ENCODE data around the gene MRFAP1L1. TPM values are rescaled to one million over a fixed set of nuclear protein-coding genes. Genes with fewer than 3 reads are reported as not detected.
A peak's percentile ranks its signal among the peaks of the same experiment; 100 is the strongest.

MRFAP1L1 gene
- total RNA-seq, 6 donors from 2014 or later, result 24.6 to 71.3 (median 50.8) TPM

- Histone ChIP-seq H3K27me3 (no peaks in the 10 kb centered on the region), H3K9me3 (no peaks in the 10 kb centered on the region), H3K36me3 (no peaks in the 10 kb centered on the region), H3K4me3 (no peak overlapping the region), H3K4me1 (peaks cover 9 to 19% (median 14%) of the 10 kb centered on the region in 4 donors), H3K27ac (no peak overlapping the region)
- ATAC-seq (ENCODE audit: low FRiP score in 2 of 2) (no peak), DNase-seq (no peak)
- no peak for TF ChIP-seq POLR2A (IDR thresholded peaks at IDR 0.05)
- TF ChIP-seq EP300 (IDR thresholded peaks at IDR 0.05), result no peak
- TF ChIP-seq CTCF (IDR thresholded peaks at IDR 0.05), result no peak
- TF ChIP-seq POLR2AphosphoS5 (IDR thresholded peaks at IDR 0.05), result no peak
- 88 to 97% methylated on average over 5 to 9 of the region's 9 CpGs for WGBS, 2 donors
Measured at GRCh38 chr4:6753891-6754290, 44.2 kb upstream of the MRFAP1L1 start.

DNA sequence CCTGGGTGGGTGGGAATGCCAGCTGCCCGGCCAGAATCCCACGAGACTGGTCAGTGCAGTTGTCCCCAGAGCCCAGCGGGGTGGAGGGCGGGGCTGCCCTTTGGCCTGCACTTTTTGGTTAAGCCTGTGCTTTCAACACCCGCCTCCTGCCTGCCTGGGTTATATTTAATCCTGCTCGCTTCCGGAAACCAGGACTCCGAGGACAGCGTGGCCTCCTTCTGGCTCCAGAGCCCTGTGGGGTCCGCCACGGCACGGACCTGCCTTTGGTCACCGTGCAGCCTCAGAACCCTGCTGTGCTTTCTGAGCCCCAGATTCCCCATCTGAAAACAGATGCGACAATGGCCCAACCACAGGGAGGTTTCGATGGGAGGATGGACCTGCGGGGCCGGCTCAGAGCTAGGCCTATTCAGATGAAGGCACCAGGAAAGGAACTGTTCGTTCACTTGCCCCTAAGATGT, 43.5 kb upstream of the MRFAP1L1 start:
- ATAC-seq (ENCODE audit: low FRiP score in 2 of 2) (peak in 1 of 2 donors; percentile 9), DNase-seq (peak in 1 of 2 donors; percentile 86)
- 84 to 86% methylated on average over 17 to 18 of the region's 18 CpGs for WGBS, 2 donors
- TF ChIP-seq POLR2A (IDR thresholded peaks at IDR 0.05), result no peak
- TF ChIP-seq POLR2AphosphoS5 (IDR thresholded peaks at IDR 0.05), result no peak
- no peak for TF ChIP-seq EP300 (IDR thresholded peaks at IDR 0.05)
- Histone ChIP-seq H3K9me3 (no peaks in the 10 kb centered on the region), H3K4me1 (peaks cover 13 to 25% (median 19%) of the 10 kb centered on the region in 4 donors), H3K27me3 (no peaks in the 10 kb centered on the region), H3K4me3 (no peak overlapping the region), H3K36me3 (no peaks in the 10 kb centered on the region), H3K27ac (peak overlapping the region in 1 of 4 donors; percentile 39)

GRCh38 chr4:6752486-6752829, 42.8 kb upstream of the MRFAP1L1 start:
- H3K27me3 ChIP-seq, result no peaks in the 10 kb centered on the region
- no peaks in the 10 kb centered on the region for H3K36me3 ChIP-seq
- no peak overlapping the region for H3K4me3 ChIP-seq
- DNase-seq (no peak), ATAC-seq (ENCODE audit: low FRiP score in 2 of 2) (peak in 1 of 2 donors; percentile 30)
- peaks cover 19 to 32% (median 24%) of the 10 kb centered on the region in 4 donors for H3K4me1 ChIP-seq
- H3K27ac ChIP-seq, result no peak overlapping the region
- no peak for TF ChIP-seq POLR2AphosphoS5 (IDR thresholded peaks at IDR 0.05)
- TF ChIP-seq EP300 (IDR thresholded peaks at IDR 0.05), result no peak
- TF ChIP-seq POLR2A (IDR thresholded peaks at IDR 0.05), result no peak
- TF ChIP-seq CTCF (IDR thresholded peaks at IDR 0.05), result no peak
- 73 to 87% methylated on average over 6 of the region's 6 CpGs for WGBS, 2 donors
- no peaks in the 10 kb centered on the region for H3K9me3 ChIP-seq

- peak overlapping the region in 1 of 4 donors; percentile 28 for H3K27ac ChIP-seq
- no peaks in the 10 kb centered on the region for H3K27me3 ChIP-seq
- no peak for ATAC-seq (ENCODE audit: low FRiP score in 2 of 2)
- WGBS, 2 donors, result 69 to 71% methylated on average over 18 of the region's 18 CpGs
- no peaks in the 10 kb centered on the region for H3K9me3 ChIP-seq
- peaks cover 20 to 35% (median 26%) of the 10 kb centered on the region in 4 donors for H3K4me1 ChIP-seq
- peak overlapping the region in 1 of 4 donors; percentile 8 for H3K4me3 ChIP-seq
- no peak for TF ChIP-seq POLR2AphosphoS5 (IDR thresholded peaks at IDR 0.05)
- no peak for TF ChIP-seq EP300 (IDR thresholded peaks at IDR 0.05)
- no peak for TF ChIP-seq POLR2A (IDR thresholded peaks at IDR 0.05)
- TF ChIP-seq CTCF (IDR thresholded peaks at IDR 0.05), result no peak
- no peak for DNase-seq
- H3K36me3 ChIP-seq, result no peaks in the 10 kb centered on the region
Measured at GRCh38 chr4:6751611-6752485, 42.2 kb upstream of the MRFAP1L1 start.

GRCh38 chr4:6750286-6751221, 40.9 kb upstream of the MRFAP1L1 start:
- Histone ChIP-seq H3K27me3 (no peaks in the 10 kb centered on the region), H3K4me3 (no peak overlapping the region), H3K9me3 (no peaks in the 10 kb centered on the region), H3K27ac (no peak overlapping the region), H3K36me3 (no peaks in the 10 kb centered on the region), H3K4me1 (peaks cover 20 to 40% (median 32%) of the 10 kb centered on the region in 4 donors)
- ATAC-seq (ENCODE audit: low FRiP score in 2 of 2), result no peak
- DNase-seq, result peak in 1 of 2 donors; percentile 52
- TF ChIP-seq POLR2AphosphoS5 (IDR thresholded peaks at IDR 0.05), result no peak
- TF ChIP-seq CTCF (IDR thresholded peaks at IDR 0.05), result no peak
- TF ChIP-seq EP300 (IDR thresholded peaks at IDR 0.05), result no peak
- no peak for TF ChIP-seq POLR2A (IDR thresholded peaks at IDR 0.05)
- WGBS, 2 donors, result 83 to 89% methylated on average over 12 to 23 of the region's 23 CpGs

All from upper lobe of left lung (tissue), 6 donors.